ENCODE measurements around the gene RNF32.

GRCh38 chr7:156600496-156600895 lies 40.1 kb upstream of the RNF32 start:
- TF ChIP-seq TIGD3 (CRISPR knock-in tag; IDR thresholded peaks at IDR 0.05; ENCODE audit: borderline replicate concordance) (no peak), ZNF512 (CRISPR knock-in tag; IDR thresholded peaks at IDR 0.05) (no peak)

Data from HepG2 (cell line).